ENCODE data around the gene PROZ. TPM values are rescaled to one million over a fixed set of nuclear protein-coding genes. Genes with fewer than 3 reads are reported as not detected.

Gene PROZ
- total RNA-seq, 1 experiment from 2014 or later: not detected

DNA sequence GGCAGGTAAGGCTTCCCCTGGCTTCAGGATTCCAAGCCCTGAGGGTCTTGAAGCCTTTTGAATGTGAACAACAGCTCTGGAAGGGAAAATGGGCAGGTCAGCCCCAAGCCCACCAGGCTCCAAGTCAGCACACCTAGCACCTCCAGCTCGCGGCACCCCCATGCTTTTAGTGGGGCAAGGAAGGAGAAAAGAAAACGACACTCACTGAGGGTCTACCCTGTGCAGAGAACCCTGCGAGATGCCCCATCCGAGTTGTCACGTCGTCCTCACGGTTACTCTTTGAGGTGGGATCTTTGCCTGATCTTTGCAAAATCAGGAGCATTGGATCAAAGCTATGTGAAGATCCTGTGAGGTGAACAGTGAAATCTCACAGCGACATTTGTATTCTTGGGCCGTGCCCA, 41.6 kb upstream of the PROZ start:
- Histone ChIP-seq H3K4ac (ENCODE audit: low read depth, low read length) (no peak overlapping the region), H2BK12ac (ENCODE audit: insufficient read length, low read depth, low read length) (no peak overlapping the region), H3K79me1 (ENCODE audit: insufficient read depth, low read depth, low read length, poor library complexity, severe bottlenecking) (no peaks in the 10 kb centered on the region), H4K5ac (ENCODE audit: insufficient read length, low read depth, low read length) (no peak overlapping the region), H2BK15ac (ENCODE audit: low read depth, low read length) (no peak overlapping the region), H3K9ac (ENCODE audit: extremely low read depth, insufficient read length, low read length) (no peak overlapping the region), H4K91ac (ENCODE audit: insufficient read length, low read depth, low read length) (no peak overlapping the region), H4K20me1 (ENCODE audit: control insufficient read depth, insufficient read depth, insufficient read length) (no peaks in the 10 kb centered on the region), H2BK5ac (ENCODE audit: insufficient read length, low read length) (no peak overlapping the region), H2AFZ (ENCODE audit: low read length) (no peak overlapping the region), H3K4me2 (ENCODE audit: insufficient read depth, insufficient read length, low read length) (no peak overlapping the region), H3K4me1 (ENCODE audit: insufficient read depth, low read length) (no peaks in the 10 kb centered on the region), H3K79me2 (ENCODE audit: insufficient read depth, low read length) (no peaks in the 10 kb centered on the region), H3K23ac (ENCODE audit: insufficient read length, low read depth, low read length) (no peak overlapping the region), H2BK120ac (ENCODE audit: low read depth, low read length, poor library complexity, severe bottlenecking) (no peak overlapping the region), H3K23me2 (ENCODE audit: insufficient read length, low read depth, low read length, poor library complexity, severe bottlenecking) (no peaks in the 10 kb centered on the region), H4K8ac (replicated peaks; ENCODE audit: insufficient read length, low read depth, low read length) (no peak overlapping the region), H3K56ac (ENCODE audit: insufficient read length, low read depth, low read length) (no peak overlapping the region), H3K27ac (ENCODE audit: insufficient read length, low read depth, low read length) (no peak overlapping the region), H3T11ph (ENCODE audit: low read length) (no peak overlapping the region), H3K18ac (ENCODE audit: insufficient read length, low read depth, low read length) (no peak overlapping the region), H3K27me3 (ENCODE audit: insufficient read depth, low read length) (peaks cover 5% of the 10 kb centered on the region; the same call in 1 of the 2 replicates), H3K14ac (ENCODE audit: insufficient read depth, low read length) (no peak overlapping the region), H2BK20ac (ENCODE audit: low read depth, low read length, poor library complexity, severe bottlenecking) (no peak overlapping the region), H3K9me3 (ENCODE audit: control insufficient read depth, low read depth, low read length) (no peaks in the 10 kb centered on the region), H2AK5ac (ENCODE audit: insufficient read length, low read length) (no peak overlapping the region)
- Mint-ChIP-seq H3K4me1 (no peaks in the 10 kb centered on the region), H3K27ac (no peak overlapping the region), H3K9me3 (peaks cover 0 to 4% of the 10 kb centered on the region in 2 experiments; a peak in 1 of 5 replicates), H3K36me3 (ENCODE audit: insufficient read depth in 1 of 3, low read depth in 3 of 3) (no peaks in the 10 kb centered on the region), H3K27me3 (ENCODE audit: low read depth) (peaks cover 26% of the 10 kb centered on the region), H3K4me3 (no peak overlapping the region)
- DNase-seq: no peak
- no CpG with 5 or more reads among the region's 10 CpGs for WGBS (ENCODE audit: extremely low coverage, insufficient read length, low lambda C conversion rate)
- TF ChIP-seq CTCF (conservative IDR thresholded peaks at IDR 0.05): no peak

Measured in H9 (cell line).